ENCODE results near the gene DNAJC13. TPM values are rescaled to one million over a fixed set of nuclear protein-coding genes. Genes with fewer than 3 reads are reported as not detected.

DNAJC13 gene, protein sequence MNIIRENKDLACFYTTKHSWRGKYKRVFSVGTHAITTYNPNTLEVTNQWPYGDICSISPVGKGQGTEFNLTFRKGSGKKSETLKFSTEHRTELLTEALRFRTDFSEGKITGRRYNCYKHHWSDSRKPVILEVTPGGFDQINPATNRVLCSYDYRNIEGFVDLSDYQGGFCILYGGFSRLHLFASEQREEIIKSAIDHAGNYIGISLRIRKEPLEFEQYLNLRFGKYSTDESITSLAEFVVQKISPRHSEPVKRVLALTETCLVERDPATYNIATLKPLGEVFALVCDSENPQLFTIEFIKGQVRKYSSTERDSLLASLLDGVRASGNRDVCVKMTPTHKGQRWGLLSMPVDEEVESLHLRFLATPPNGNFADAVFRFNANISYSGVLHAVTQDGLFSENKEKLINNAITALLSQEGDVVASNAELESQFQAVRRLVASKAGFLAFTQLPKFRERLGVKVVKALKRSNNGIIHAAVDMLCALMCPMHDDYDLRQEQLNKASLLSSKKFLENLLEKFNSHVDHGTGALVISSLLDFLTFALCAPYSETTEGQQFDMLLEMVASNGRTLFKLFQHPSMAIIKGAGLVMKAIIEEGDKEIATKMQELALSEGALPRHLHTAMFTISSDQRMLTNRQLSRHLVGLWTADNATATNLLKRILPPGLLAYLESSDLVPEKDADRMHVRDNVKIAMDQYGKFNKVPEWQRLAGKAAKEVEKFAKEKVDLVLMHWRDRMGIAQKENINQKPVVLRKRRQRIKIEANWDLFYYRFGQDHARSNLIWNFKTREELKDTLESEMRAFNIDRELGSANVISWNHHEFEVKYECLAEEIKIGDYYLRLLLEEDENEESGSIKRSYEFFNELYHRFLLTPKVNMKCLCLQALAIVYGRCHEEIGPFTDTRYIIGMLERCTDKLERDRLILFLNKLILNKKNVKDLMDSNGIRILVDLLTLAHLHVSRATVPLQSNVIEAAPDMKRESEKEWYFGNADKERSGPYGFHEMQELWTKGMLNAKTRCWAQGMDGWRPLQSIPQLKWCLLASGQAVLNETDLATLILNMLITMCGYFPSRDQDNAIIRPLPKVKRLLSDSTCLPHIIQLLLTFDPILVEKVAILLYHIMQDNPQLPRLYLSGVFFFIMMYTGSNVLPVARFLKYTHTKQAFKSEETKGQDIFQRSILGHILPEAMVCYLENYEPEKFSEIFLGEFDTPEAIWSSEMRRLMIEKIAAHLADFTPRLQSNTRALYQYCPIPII (N-terminal part only)
- total RNA-seq (2022; extraction: Qiagen RNA extraction): 11.4 to 14.6 TPM (median 12.4 TPM) in 5 replicates

GRCh38 chr3:132416807-132417694 lies at the start of gene DNAJC13:
TSS of gene DNAJC13 (plus strand) at chr3:132417502. CDS start at chr3:132434551, 17,049 bp downstream.

Other genes with a start within 250 kb of the DNAJC13 start
- 0.03 to 0.11 TPM (median 0.05 TPM) in 3 of 5 replicates, not detected in the others for gene ACP3, start 100.1 kb upstream of the DNAJC13 start, total RNA-seq (2022; extraction: Qiagen RNA extraction)
- 0.03 TPM in 1 of 5 replicates, not detected in the others for gene ACKR4, start 179.8 kb downstream of the DNAJC13 start, total RNA-seq (2022; extraction: Qiagen RNA extraction)
- gene ACAD11, start 242.3 kb downstream of the DNAJC13 start, total RNA-seq (2022; extraction: Qiagen RNA extraction): 3.6 to 8.0 TPM (median 4.2 TPM) in 5 replicates
- gene UBA5, start 242.8 kb downstream of the DNAJC13 start, total RNA-seq (2022; extraction: Qiagen RNA extraction): 22.5 to 28.6 TPM (median 26.3 TPM) in 5 replicates